Subcutaneous adipose tissue (tissue), 4 donors: Measurements from ENCODE around the gene DCBLD1. TPM values are rescaled to one million over a fixed set of nuclear protein-coding genes. Genes with fewer than 3 reads are reported as not detected.

Experiments used
- CTCF ChIP-seq: fragments of 450-650 bp; IDR thresholded peaks from one replicate; pipeline ENCODE4 v1.5.1; 2016; ENCODE audit warnings: low read depth, mild to moderate bottlenecking, control low read depth, antibody characterized with exemption, moderate library complexity
- total RNA-seq, 4 donors: library from RNA; depleted of rRNA; stranded (reverse); fragments of >200 nt; gene quantifications; one replicate each; pipeline ENCODE4 v1.1.0, GENCODE V29; 2016

DCBLD1 gene
- total RNA-seq, 4 donors from 2014 or later, result 8.8 to 22.2 (median 18.6) TPM

- no peak for TF ChIP-seq CTCF
Measured at GRCh38 chr6:117494694-117495318, 12.3 kb downstream of the DCBLD1 start.

- TF ChIP-seq CTCF, result no peak
Measured at GRCh38 chr6:117495425-117495824, 13.0 kb downstream of the DCBLD1 start.

GRCh38 chr6:117495869-117496268 is 13.4 kb downstream of the DCBLD1 start:
- TF ChIP-seq CTCF, result no peak

GRCh38 chr6:117496383-117496990 is 14.0 kb downstream of the DCBLD1 start:
- TF ChIP-seq CTCF, result no peak

- no peak for TF ChIP-seq CTCF
Measured at GRCh38 chr6:117497237-117497636, 14.8 kb downstream of the DCBLD1 start.

GRCh38 chr6:117498159-117498558 is 15.7 kb downstream of the DCBLD1 start:
- TF ChIP-seq CTCF, result no peak

GRCh38 chr6:117501722-117502121 is 19.2 kb downstream of the DCBLD1 start:
- no peak for TF ChIP-seq CTCF
